HCT116 (cell line): ENCODE measurements around the gene ZNF578. TPM values are rescaled to one million over a fixed set of nuclear protein-coding genes. Genes with fewer than 3 reads are reported as not detected.
"Not testable (repeated sequence)": the region's sequence is repeated elsewhere in the genome, so short reads cannot be mapped to it uniquely, and the experiment has no call there.

Source experiments
- ATAC-seq: fragments of 200-7000 bp; cut with Tn5 transposase; 2 replicates; pipeline ENCODE4 v1.9.1; 2020; ENCODE audit warnings: mild to moderate bottlenecking, moderate library complexity
- BruUV-seq: library from RNA; stranded (reverse); fragments of 400-500 nt; replicated peaks from 2 replicates; lab custom pipeline; 2021; lab: Mats Ljungman, UMichigan
- CTCF ChIA-PET: fragments of 300-600 bp; sonication (Branson Sonifier 250); formaldehyde crosslinking; loops from one replicate; lab custom pipeline; 2021; ENCODE audit warnings: antibody characterized with exemption; lab: Charles Lee
- POLR2A ChIA-PET: fragments of 300-600, 350-600 bp; sonication (Branson Sonifier 250); formaldehyde crosslinking; loops from one replicate; lab custom pipeline; 2021; ENCODE audit warnings: antibody characterized with exemption; lab: Charles Lee
- RAD21 ChIA-PET, 2 experiments: fragments of 300-600 bp; sonication (Branson Sonifier 250); formaldehyde crosslinking; loops; one replicate each; lab custom pipeline; 2023; ENCODE audit warnings: low total read pairs in 2 of 2; ENCODE audit not compliant: uncharacterized antibody in 2 of 2, unreplicated experiment in 2 of 2, low non-redundant PET in 1 of 2; lab: Charles Lee
- DNase-seq: peaks from one replicate; pipeline ENCODE4 v3.0.0-alpha.2; 2010; ENCODE audit warnings: low read depth, low spot score
- H2AFZ ChIP-seq: fragments of 200-600 bp; shearing (Covaris generic), sonication (generic); 2 replicates; pipeline ENCODE4 v1.6.1; 2017; ENCODE audit warnings: low read depth, mixed run types, mixed read lengths, antibody characterized with exemption, low read length; ENCODE audit not compliant: poor library complexity, severe bottlenecking
- H3K27ac ChIP-seq: 2 replicates; pipeline ENCODE4 v1.5.1; 2012; ENCODE audit warnings: low read depth, low read length
- H3K27me3 ChIP-seq: fragments of 200-600 bp; sonication (generic); 2 replicates; pipeline ENCODE4 v1.6.1; 2016; ENCODE audit warnings: mixed run types, low read length, mixed read lengths; ENCODE audit not compliant: insufficient read depth
- H3K36me3 ChIP-seq, 2 experiments: fragments of 200-500 bp in 1 of 2; fragments of 200-600 bp in 1 of 2; sonication (Bioruptor generic) in 1 of 2; sonication (generic) in 1 of 2; 2 replicates each; pipeline versions ENCODE4 v1.5.1 to v1.6.1; 2014 to 2016; ENCODE audit warnings: low read length in 2 of 2, inconsistent platforms in 1 of 2, mixed read lengths in 1 of 2, mixed run types in 1 of 2; ENCODE audit not compliant: insufficient read depth in 2 of 2, control insufficient read depth in 1 of 2
- H3K4me1 ChIP-seq, 2 experiments: fragments of 200-600 bp in 1 of 2; sonication (generic) in 1 of 2; 2 replicates each; pipeline versions ENCODE4 v1.5.1 to v1.6.1; 2012 to 2017; ENCODE audit warnings: low read length in 2 of 2, inconsistent platforms in 1 of 2, mild to moderate bottlenecking in 1 of 2, mixed read lengths in 1 of 2, mixed run types in 1 of 2, moderate library complexity in 1 of 2; ENCODE audit not compliant: insufficient read depth in 2 of 2, control insufficient read depth in 1 of 2
- H3K4me2 ChIP-seq: fragments of 200-600 bp; sonication (generic); 2 replicates; pipeline ENCODE4 v1.6.1; 2017; ENCODE audit warnings: mixed run types, low read length, mixed read lengths
- H3K4me3 ChIP-seq, 2 experiments: fragments of 200-600 bp in 1 of 2; sonication (generic) in 1 of 2; replicated peaks in 1 of 2; 2 replicates each; pipeline ENCODE4 v1.5.1; 2011 to 2016; ENCODE audit warnings: low read length in 2 of 2, control low read depth in 1 of 2, low read depth in 1 of 2, mild to moderate bottlenecking in 1 of 2, mixed read lengths in 1 of 2, mixed run types in 1 of 2
- H3K79me2 ChIP-seq: fragments of 200-600 bp; sonication (generic); 2 replicates; pipeline ENCODE4 v1.6.1; 2017; ENCODE audit warnings: mild to moderate bottlenecking, mixed run types, low read length, moderate library complexity, mixed read lengths; ENCODE audit not compliant: insufficient read depth
- H3K9ac ChIP-seq: fragments of 200-600 bp; sonication (generic); 2 replicates; pipeline ENCODE4 v1.6.1; 2016; ENCODE audit warnings: low read length, mixed read lengths
- H3K9me2 ChIP-seq: fragments of 200-600 bp; sonication (generic), shearing (Covaris generic); 2 replicates; pipeline ENCODE4 v1.6.1; 2017; ENCODE audit warnings: mixed run types, mild to moderate bottlenecking, moderate library complexity; ENCODE audit not compliant: insufficient read depth
- H3K9me3 ChIP-seq, 2 experiments: fragments of 200-500 bp in 1 of 2; fragments of 200-600 bp in 1 of 2; sonication (Bioruptor generic) in 1 of 2; sonication (generic) in 1 of 2; 2 replicates each; pipeline ENCODE4 v1.6.1; 2014 to 2017; ENCODE audit warnings: low read length in 2 of 2, mixed read lengths in 2 of 2, inconsistent platforms in 1 of 2, low read depth in 1 of 2, mild to moderate bottlenecking in 1 of 2, mixed run types in 1 of 2, moderate library complexity in 1 of 2; ENCODE audit not compliant: control insufficient read depth in 1 of 2, insufficient read depth in 1 of 2
- H4K20me1 ChIP-seq: fragments of 200-600 bp; sonication (generic), shearing (Covaris generic); 2 replicates; pipeline ENCODE4 v1.6.1; 2017; ENCODE audit warnings: mixed run types, mild to moderate bottlenecking, moderate library complexity; ENCODE audit not compliant: insufficient read depth
- ATF3 ChIP-seq: IDR thresholded peaks from 2 replicates; pipeline ENCODE4 v1.6.1; 2012
- CTCF ChIP-seq, 3 experiments: fragments of 200-600 bp in 1 of 3; sonication (generic) in 1 of 3; IDR thresholded peaks in 2 of 3; conservative IDR thresholded peaks in 1 of 3; 2 replicates each; pipeline ENCODE4 v1.5.1; 2012 to 2017; ENCODE audit warnings: low read depth in 2 of 3, low read length in 2 of 3, antibody characterized with exemption in 1 of 3, borderline replicate concordance in 1 of 3, control low read depth in 1 of 3, mild to moderate bottlenecking in 1 of 3, mixed read lengths in 1 of 3, mixed run types in 1 of 3, moderate library complexity in 1 of 3; ENCODE audit not compliant: insufficient read depth in 1 of 3
- EZH2phosphoT487 ChIP-seq: fragments of 200-600 bp; IDR thresholded peaks from 2 replicates; pipeline ENCODE4 v1.6.1; 2018; ENCODE audit warnings: antibody characterized with exemption, borderline replicate concordance
- MAX ChIP-seq: IDR thresholded peaks from 2 replicates; pipeline ENCODE4 v1.6.1; 2012
- POLR2AphosphoS5 ChIP-seq: IDR thresholded peaks from 2 replicates; pipeline ENCODE4 v1.6.1; 2011; ENCODE audit warnings: mild to moderate bottlenecking, low read depth, low read length, moderate library complexity
- YY1 ChIP-seq: IDR thresholded peaks from 2 replicates; pipeline ENCODE4 v1.6.1; 2011; ENCODE audit warnings: low read length, low read depth, moderate library complexity, mild to moderate bottlenecking; ENCODE audit not compliant: insufficient replicate concordance; ENCODE audit errors: extremely low read depth
- intact Hi-C: fragments of 100-400 bp; cut with micrococcal nuclease; formaldehyde crosslinking; loops from 2 replicates; pipeline ENCODE4 v1.10.0; 2022
- total RNA-seq: library from RNA; stranded (reverse); gene quantifications from one replicate; pipeline ENCODE4 v1.2.1, GENCODE V29; 2021; ENCODE audit not compliant: unreplicated experiment

Gene ZNF578
- total RNA-seq, 1 experiment from 2014 or later = not detected

GRCh38 chr19:52498571-52498970, 45.2 kb downstream of the ZNF578 start:
- H4K20me1 ChIP-seq = no peaks in the 10 kb centered on the region
- no peaks in the 10 kb centered on the region for H3K9me3 ChIP-seq
- POLR2A ChIA-PET = no interaction called here
- BruUV-seq = no TSS peak
- H3K9me2 ChIP-seq = no peaks in the 10 kb centered on the region
- H3K27ac ChIP-seq = no peak overlapping the region
- no peak for ATAC-seq
- H3K4me2 ChIP-seq = no peak overlapping the region
- H3K9ac ChIP-seq = no peak overlapping the region
- no peaks in the 10 kb centered on the region for H3K79me2 ChIP-seq
- no peaks in the 10 kb centered on the region for H3K4me1 ChIP-seq
- intact Hi-C loops = no loop called here
- TF ChIP-seq POLR2AphosphoS5 = no peak
- no peak for TF ChIP-seq ATF3
- no peak for TF ChIP-seq YY1
- TF ChIP-seq EZH2phosphoT487 = no peak
- TF ChIP-seq CTCF (IDR thresholded peaks at IDR 0.05 in 2 of 3, conservative IDR thresholded peaks at IDR 0.05 in 1 of 3; ENCODE audit: borderline replicate concordance in 1 of 3, insufficient read depth in 1 of 3, low read depth in 2 of 3, low read length in 2 of 3) = no peak
- no peak for TF ChIP-seq MAX
- TF ChIP-seq, all 23 proteins: peak for 0
- ChIA-PET CTCF (no interaction called here), RAD21 (no interaction called here)
- Histone ChIP-seq H2AFZ (no peak overlapping the region), H3K36me3 (no peaks in the 10 kb centered on the region), H3K4me3 (no peak overlapping the region), H3K27me3 (no peaks in the 10 kb centered on the region)
- no peak for DNase-seq

- H4K20me1 ChIP-seq, H2AFZ ChIP-seq, H3K9me2 ChIP-seq, H3K4me2 ChIP-seq, DNase-seq, ATAC-seq, H3K27me3 ChIP-seq, H3K36me3 ChIP-seq, H3K27ac ChIP-seq, H3K79me2 ChIP-seq, CTCF ChIA-PET, POLR2A ChIA-PET, BruUV-seq, H3K4me3 ChIP-seq, RAD21 ChIA-PET, H3K4me1 ChIP-seq, H3K9me3 ChIP-seq, H3K9ac ChIP-seq, intact Hi-C loops: not testable (repeated sequence)
Measured at GRCh38 chr19:52500474-52500873, 47.1 kb downstream of the ZNF578 start.

- H3K9me3 ChIP-seq, BruUV-seq, H3K79me2 ChIP-seq, H2AFZ ChIP-seq, RAD21 ChIA-PET, H3K9ac ChIP-seq, H3K36me3 ChIP-seq, intact Hi-C loops, DNase-seq, POLR2A ChIA-PET, H3K27me3 ChIP-seq, ATAC-seq, CTCF ChIA-PET, H3K27ac ChIP-seq, H3K9me2 ChIP-seq, H3K4me2 ChIP-seq, H3K4me1 ChIP-seq, H3K4me3 ChIP-seq, H4K20me1 ChIP-seq: not testable (repeated sequence)
Measured at GRCh38 chr19:52500991-52501390, 47.6 kb downstream of the ZNF578 start.
